Testis (tissue), 3 donors: Measurements from ENCODE around the gene SLC29A3. TPM values are rescaled to one million over a fixed set of nuclear protein-coding genes. Genes with fewer than 3 reads are reported as not detected.

Experiments used
- DNase-seq: peaks from one replicate; pipeline ENCODE4 v3.0.0-alpha.2; 2019
- H3K27ac ChIP-seq, 2 donors: fragments of 200-600 bp; sonication (generic); one replicate each; pipeline ENCODE4 v1.5.1; 2019
- H3K27me3 ChIP-seq: fragments of 200-600 bp; sonication (generic); one replicate; pipeline ENCODE4 v1.5.1; 2019
- H3K36me3 ChIP-seq: fragments of 200-600 bp; sonication (generic); one replicate; pipeline ENCODE4 v1.5.1; 2017; ENCODE audit warnings: low read depth; ENCODE audit errors: missing control alignments
- H3K4me1 ChIP-seq: fragments of 200-600 bp; sonication (generic); one replicate; pipeline ENCODE4 v1.5.1; 2019
- H3K4me3 ChIP-seq, 2 donors: fragments of 200-600 bp; sonication (generic); one replicate each; pipeline ENCODE4 v1.5.1; 2017 to 2019
- H3K9me3 ChIP-seq: fragments of 200-600 bp; sonication (generic); one replicate; pipeline ENCODE4 v1.5.1; 2017
- CTCF ChIP-seq, 3 experiments: fragments of 450-650 bp in 2 of 3; fragments of 200-600 bp in 1 of 3; sonication (generic) in 1 of 3; IDR thresholded peaks; one replicate each; pipeline ENCODE4 v1.5.1; 2016 to 2019; ENCODE audit warnings: antibody characterized with exemption in 3 of 3, mild to moderate bottlenecking in 2 of 3, moderate library complexity in 1 of 3
- POLR2A ChIP-seq: fragments of 450-650 bp; IDR thresholded peaks from one replicate; pipeline ENCODE4 v1.6.1; 2017; ENCODE audit warnings: antibody characterized with exemption, mild to moderate bottlenecking, moderate library complexity
- WGBS, 2 donors: methylation state at CpG; one replicate each; pipeline ENCODE4 v1.1.5; 2018; 5-methylcytosine and 5-hydroxymethylcytosine counted together
- intact Hi-C: fragments of 100-400 bp; cut with DNase I; formaldehyde crosslinking; loops from one replicate; pipeline ENCODE4 v1.15.1; 2023; ENCODE audit warnings: low total_unique reads
- polyA plus RNA-seq: library from polyadenylated mRNA; stranded (reverse); fragments of 350-450 nt; fragmentation: Illumina TruSeq; extraction: RNeasy Lipid Tissue Mini Kit (QIAGEN cat#74804); gene quantifications from one replicate; pipeline ENCODE4 v1.2.3, GENCODE V29; 2014; ENCODE audit warnings: low read depth, low replicate concordance; ENCODE audit not compliant: insufficient read depth
- total RNA-seq, 2 donors: library from RNA; depleted of rRNA; stranded (reverse); fragments of >200 nt; gene quantifications; one replicate each; pipeline ENCODE4 v1.2.3, GENCODE V29; 2016

The SLC29A3 gene
- total and polyA plus RNA-seq, 3 donors from 2014 or later = 10.7 to 14.0 (median 12.7) TPM

DNA sequence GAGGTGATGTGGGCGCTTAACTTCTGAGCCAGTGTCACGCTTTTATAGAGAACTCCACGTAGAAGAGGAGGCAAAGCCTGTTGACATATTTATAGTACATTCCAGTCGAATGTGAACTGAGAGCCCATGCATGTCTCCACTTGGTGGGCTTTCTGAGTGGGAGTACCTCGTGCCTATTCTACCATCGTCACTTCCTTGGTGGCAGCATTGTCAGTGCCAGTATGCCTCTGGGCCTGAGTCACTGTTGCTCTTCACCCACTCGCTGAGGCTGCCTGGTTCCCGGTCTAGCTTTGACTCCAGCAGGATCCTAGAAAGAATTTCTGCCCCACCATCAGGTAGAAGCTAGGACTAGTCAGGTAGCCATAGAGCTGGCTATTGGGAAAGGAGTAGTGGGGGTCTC is 47.6 kb downstream of the SLC29A3 start:
- WGBS, 2 donors = 67 to 87% methylated on average over 6 to 8 of the region's 8 CpGs
- intact Hi-C loops = no loop called here
- no peaks in the 10 kb centered on the region for H3K27me3 ChIP-seq
- H3K27ac ChIP-seq = no peak overlapping the region
- no peak for TF ChIP-seq POLR2A
- TF ChIP-seq CTCF (IDR thresholded peaks at IDR 0.05) = no peak
- H3K9me3 ChIP-seq = no peaks in the 10 kb centered on the region
- H3K4me1 ChIP-seq = no peaks in the 10 kb centered on the region
- DNase-seq = no peak
- H3K4me3 ChIP-seq = no peak overlapping the region
- no peaks in the 10 kb centered on the region for H3K36me3 ChIP-seq

DNA sequence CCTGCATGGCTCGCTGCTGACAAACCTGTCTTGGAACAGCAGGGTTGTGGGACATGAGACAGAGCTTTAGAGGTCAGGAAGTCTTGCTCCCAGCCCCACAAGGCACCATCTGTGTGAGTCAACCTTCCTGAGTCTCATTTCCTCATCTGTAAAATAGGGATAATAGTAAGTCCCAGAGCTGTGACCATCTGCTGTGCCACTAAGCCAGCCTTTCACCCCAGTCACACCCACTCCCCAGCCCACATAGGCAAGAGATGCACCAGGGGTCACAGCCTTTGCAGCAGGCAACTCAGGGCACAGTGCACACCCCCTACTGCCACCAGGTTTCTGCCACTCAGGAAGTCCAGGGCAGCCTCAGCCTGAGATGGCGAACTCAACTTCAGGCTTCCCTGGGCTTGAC is 48.2 kb downstream of the SLC29A3 start:
- Histone ChIP-seq H3K4me3 (no peak overlapping the region), H3K4me1 (no peaks in the 10 kb centered on the region), H3K36me3 (no peaks in the 10 kb centered on the region), H3K27me3 (no peaks in the 10 kb centered on the region), H3K27ac (no peak overlapping the region), H3K9me3 (no peaks in the 10 kb centered on the region)
- intact Hi-C loops = no loop called here
- DNase-seq = no peak
- TF ChIP-seq POLR2A = no peak
- no peak for TF ChIP-seq CTCF (IDR thresholded peaks at IDR 0.05)
- 89 to 94% methylated on average over 1 to 2 of the region's 2 CpGs for WGBS, 2 donors

GRCh38 chr10:71368176-71368575 is 49.1 kb downstream of the SLC29A3 start:
- Histone ChIP-seq H3K4me1 (no peaks in the 10 kb centered on the region), H3K9me3 (no peaks in the 10 kb centered on the region), H3K27me3 (no peaks in the 10 kb centered on the region), H3K36me3 (no peaks in the 10 kb centered on the region), H3K27ac (no peak overlapping the region), H3K4me3 (no peak overlapping the region)
- intact Hi-C loops = no loop called here
- no peak for DNase-seq
- WGBS, 2 donors = 94 to 100% methylated on average over 1 of the region's 1 CpG
- TF ChIP-seq CTCF (IDR thresholded peaks at IDR 0.05) = no peak
- TF ChIP-seq POLR2A = no peak

- H3K27ac ChIP-seq = no peak overlapping the region
- intact Hi-C loops = no loop called here
These were observed 49.6 kb downstream of the SLC29A3 start for GRCh38 chr10:71368643-71369042.

More at GRCh38 chr10:71368643-71369042, 49.6 kb downstream of the SLC29A3 start:
- DNase-seq = no peak
- H3K36me3 ChIP-seq = no peaks in the 10 kb centered on the region
- H3K4me1 ChIP-seq = no peaks in the 10 kb centered on the region
- no peaks in the 10 kb centered on the region for H3K27me3 ChIP-seq
- TF ChIP-seq CTCF (IDR thresholded peaks at IDR 0.05) = no peak
- TF ChIP-seq POLR2A = no peak
- H3K9me3 ChIP-seq = no peaks in the 10 kb centered on the region
- H3K4me3 ChIP-seq = no peak overlapping the region
- 81 to 85% methylated on average over 2 of the region's 2 CpGs for WGBS, 2 donors
